Pancreas (tissue), 10 donors: Measurements from ENCODE around the gene TCEAL7. TPM values are rescaled to one million over a fixed set of nuclear protein-coding genes. Genes with fewer than 3 reads are reported as not detected.
A peak's percentile ranks its signal among the peaks of the same experiment; 100 is the strongest.
"Not testable (repeated sequence)": the region's sequence is repeated elsewhere in the genome, so short reads cannot be mapped to it uniquely, and the experiment has no call there.

ENCODE experiments used
- ATAC-seq, 4 donors: fragments of 200-7000 bp; cut with Tn5 transposase; one replicate each; pipeline versions ENCODE4 v1.8.0 to v1.9.1; 2020; ENCODE audit warnings: mild to moderate bottlenecking in 4 of 4, moderate library complexity in 4 of 4
- DNase-seq, 6 donors: peaks; one replicate each; pipeline ENCODE4 v3.0.0-alpha.2; 2020
- FAIRE-seq: peaks from 2 replicates; lab custom pipeline; 2012; peaks lifted over from hg19 to GRCh38; lab: Jason Lieb, UNC
- H3K27ac ChIP-seq, 4 donors: fragments of 200-600 bp; sonication (generic); 1 replicate in 3 of 4; 2 replicates in 1 of 4; pipeline versions ENCODE4 v1.5.0 to v1.8.0; 2020
- H3K27me3 ChIP-seq, 4 donors: fragments of 200-600 bp; one replicate each; pipeline ENCODE4 v1.8.0; 2021
- H3K36me3 ChIP-seq, 3 donors: fragments of 200-600 bp; sonication (generic) in 1 of 3; one replicate each; pipeline versions ENCODE4 v1.5.0 to v1.8.0; 2020 to 2021
- H3K4me1 ChIP-seq, 3 donors: fragments of 200-600 bp; one replicate each; pipeline ENCODE4 v1.8.0; 2021
- H3K4me3 ChIP-seq, 4 donors: fragments of 200-600 bp; sonication (generic) in 2 of 4; one replicate each; pipeline versions ENCODE4 v1.5.0 to v1.8.0; 2020 to 2021
- H3K9me3 ChIP-seq, 4 donors: fragments of 200-600 bp; one replicate each; pipeline ENCODE4 v1.8.0; 2021
- CTCF ChIP-seq, 4 donors: fragments of 200-600 bp; sonication (generic) in 3 of 4; IDR thresholded peaks; one replicate each; pipeline versions ENCODE4 v1.5.0 to v1.8.0; 2021; ENCODE audit warnings: antibody characterized with exemption in 4 of 4
- WGBS, 2 donors: extraction: QIAGEN DNeasy Blood & Tissue Kit; methylation state at CpG; one replicate each; pipeline ENCODE4 v1.1.7; 2013; 5-methylcytosine and 5-hydroxymethylcytosine counted together
- intact Hi-C, 3 donors: fragments of 100-400 bp; cut with DNase I; formaldehyde crosslinking; loops; one replicate each; pipeline versions ENCODE4 v1.11.1 to v1.14.2; 2022
- polyA plus RNA-seq, 2 donors: library from polyadenylated mRNA; stranded (reverse); fragments of 200-250 nt; gene quantifications; one replicate each; pipeline ENCODE4 v1.2.3, GENCODE V29; 2013
- total RNA-seq, 6 donors: library from RNA; stranded (reverse); fragmentation: NEBNext Ultra II Directional in 4 of 6; extraction: Animal tissue kit (Norgen Biotek cat#: 25700) in 4 of 6; gene quantifications; one replicate each; pipeline versions ENCODE4 v1.2.1 to v1.2.4, GENCODE V29; 2021 to 2023
- donor health status: healthy with polysubstance abuse.
- donor health status: DM: no; HTN: no; CAD: no; lungs with moderate emphysema.
- donor health status: DM: no; HTN: no; CAD: no.
- donor health status: control.
- donor health status: control.
- donor health status: Bipolar disorder and iron deficiency.
- donor health status: DM: yes; HTN: yes; CAD: no.
- donor health status: DM: no; HTN: no; CAD: no.
- donor health status: DM: no; HTN: no; CAD: no.
- donor health status: DM: yes; HTN: yes; CAD: no.

TCEAL7 gene
- total and polyA plus RNA-seq, 8 donors, result 0.12 to 2.6 (median 0.58) TPM

GRCh38 chrX:103356858-103357257 lies 26.8 kb downstream of the TCEAL7 start:
- no peaks in the 10 kb centered on the region for H3K36me3 ChIP-seq
- peak overlapping the region; percentile 18 to 53 (median 38) for H3K4me3 ChIP-seq
- ATAC-seq (peak; percentile 67 to 88 (median 80)), DNase-seq (peak in 2 of 6 donors; percentile 38 to 60), FAIRE-seq (no peak)
- no peaks in the 10 kb centered on the region for H3K27me3 ChIP-seq
- WGBS, 2 donors, result 1 to 14% methylated on average over 13 of the region's 13 CpGs
- H3K27ac ChIP-seq, result peak overlapping the region; percentile 47 to 93 (median 70)
- no peaks in the 10 kb centered on the region for H3K9me3 ChIP-seq
- TF ChIP-seq CTCF (IDR thresholded peaks at IDR 0.05), result no peak
- peaks cover 0 to 6% (median 0%) of the 10 kb centered on the region in 3 donors for H3K4me1 ChIP-seq
- intact Hi-C loops, result no loop called here

DNA sequence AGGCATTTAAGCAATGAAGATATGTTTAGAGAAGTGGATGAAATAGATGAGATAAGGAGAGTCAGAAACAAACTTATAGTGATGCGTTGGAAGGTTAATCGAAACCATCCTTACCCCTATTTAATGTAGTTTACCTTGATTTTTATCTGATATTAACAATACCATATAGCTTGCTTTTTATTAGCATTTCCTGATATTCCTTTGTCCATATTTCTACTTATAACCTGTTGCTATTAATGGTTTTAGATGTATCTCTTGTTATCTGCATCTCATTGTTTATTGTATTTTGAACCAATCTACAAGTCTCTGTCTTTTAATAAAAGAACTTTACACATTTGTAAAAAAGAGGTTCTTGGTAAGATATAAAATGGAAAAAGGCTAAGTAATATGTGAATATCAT lies 27.8 kb downstream of the TCEAL7 start:
- Histone ChIP-seq H3K4me3 (peak overlapping the region in 2 of 4 donors; percentile 49 to 53), H3K27ac (peak overlapping the region in 1 of 4 donors; percentile 87), H3K27me3 (no peaks in the 10 kb centered on the region), H3K36me3 (no peaks in the 10 kb centered on the region), H3K4me1 (peaks cover 0 to 6% (median 0%) of the 10 kb centered on the region in 3 donors), H3K9me3 (no peaks in the 10 kb centered on the region)
- WGBS, 2 donors, result 81 to 90% methylated on average over 2 of the region's 2 CpGs
- intact Hi-C loops, result no loop called here
- TF ChIP-seq CTCF (IDR thresholded peaks at IDR 0.05), result no peak
- FAIRE-seq (peak; percentile 59), ATAC-seq (no peak), DNase-seq (no peak)

DNA sequence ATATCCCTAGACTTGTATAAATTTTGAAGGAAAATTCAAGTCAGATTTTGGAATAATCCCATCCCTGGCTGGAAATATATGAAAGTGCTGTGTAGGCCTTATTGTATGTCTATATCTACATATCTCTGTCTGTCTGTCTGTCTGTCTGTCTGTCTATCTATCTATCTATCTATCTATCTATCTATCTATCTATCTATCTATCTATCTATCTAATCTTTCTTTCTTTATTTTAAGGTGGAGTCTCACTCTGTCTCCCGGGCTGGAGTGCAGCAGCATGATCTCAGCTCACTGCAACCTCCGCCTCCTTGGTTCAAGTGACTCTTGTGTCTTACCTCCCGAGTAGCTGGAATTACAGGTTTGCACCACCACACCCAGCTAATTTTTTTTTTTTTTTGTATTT lies 29.6 kb downstream of the TCEAL7 start:
- FAIRE-seq, H3K9me3 ChIP-seq, intact Hi-C loops, H3K27me3 ChIP-seq, ATAC-seq, H3K4me3 ChIP-seq, H3K4me1 ChIP-seq, H3K27ac ChIP-seq, DNase-seq, H3K36me3 ChIP-seq: not testable (repeated sequence)
- 88 to 97% methylated on average over 3 of the region's 3 CpGs for WGBS, 2 donors

DNA sequence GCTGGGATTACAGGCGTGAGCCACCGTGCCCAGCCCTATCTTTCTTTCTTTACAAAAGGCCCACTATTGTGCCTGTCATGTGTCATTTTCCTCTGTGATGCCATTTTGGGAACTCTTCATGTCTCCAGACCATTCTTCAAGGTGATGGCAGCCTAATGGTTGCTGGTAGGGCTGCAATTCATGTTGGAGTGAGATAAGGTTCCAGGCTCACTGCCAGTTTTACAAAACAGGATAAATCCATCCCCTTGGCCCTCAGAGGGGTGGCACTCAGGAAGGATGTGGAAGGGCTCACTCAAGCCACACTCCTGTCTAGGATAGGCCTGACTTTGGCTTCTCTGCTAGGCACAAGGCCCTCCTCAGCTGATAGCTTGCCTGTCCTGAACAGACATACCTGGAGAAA lies 30.1 kb downstream of the TCEAL7 start:
- DNase-seq (no peak), FAIRE-seq (no peak), ATAC-seq (no peak)
- 78 to 92% methylated on average over 2 of the region's 2 CpGs for WGBS, 2 donors
- H3K27ac ChIP-seq, result no peak overlapping the region
- intact Hi-C loops, result no loop called here
- no peaks in the 10 kb centered on the region for H3K36me3 ChIP-seq
- H3K4me1 ChIP-seq, result peaks cover 0 to 6% (median 0%) of the 10 kb centered on the region in 3 donors
- H3K9me3 ChIP-seq, result no peaks in the 10 kb centered on the region
- peaks cover 0 to 2% (median 0%) of the 10 kb centered on the region in 4 donors for H3K27me3 ChIP-seq
- no peak overlapping the region for H3K4me3 ChIP-seq
- no peak for TF ChIP-seq CTCF (IDR thresholded peaks at IDR 0.05)

- DNase-seq, result no peak
- no peak overlapping the region for H3K27ac ChIP-seq
- TF ChIP-seq CTCF (IDR thresholded peaks at IDR 0.05), result no peak
- H3K36me3 ChIP-seq, result no peaks in the 10 kb centered on the region
- intact Hi-C loops, result no loop called here
- peaks cover 0 to 8% (median 0%) of the 10 kb centered on the region in 4 donors for H3K27me3 ChIP-seq
- no peak for ATAC-seq
- FAIRE-seq, result no peak
- H3K4me1 ChIP-seq, result peaks cover 0 to 6% (median 0%) of the 10 kb centered on the region in 3 donors
- no peaks in the 10 kb centered on the region for H3K9me3 ChIP-seq
- no peak overlapping the region for H3K4me3 ChIP-seq
- WGBS, 2 donors, result 31 to 47% methylated on average over 2 of the region's 2 CpGs
These were observed 30.9 kb downstream of the TCEAL7 start for GRCh38 chrX:103360916-103361315.
